Spleen (tissue), 7 donors: ENCODE data around the gene FBH1.

Experiments
- CTCF ChIP-seq, 11 experiments: fragments of 200-600 bp in 7 of 11; fragments of 450-650 bp in 4 of 11; sonication (generic) in 4 of 11; IDR thresholded peaks in 8 of 11; conservative IDR thresholded peaks in 3 of 11; 1 replicate in 7 of 11; 2 replicates in 4 of 11; pipeline versions ENCODE4 v1.4.0 to v1.8.0; 2016 to 2021; ENCODE audit warnings: antibody characterized with exemption in 11 of 11, inconsistent platforms in 4 of 11, mild to moderate bottlenecking in 1 of 11
- POLR2AphosphoS5 ChIP-seq, 3 donors: sonication (generic); formaldehyde crosslinking; IDR thresholded peaks; one replicate each; pipeline ENCODE4 v1.5.1; 2017; ENCODE audit warnings: antibody characterized with exemption in 3 of 3
- donor health status: DM: no; HTN: no; CAD: no; lungs with moderate emphysema.
- donor health status: DM: no; HTN: no; CAD: no.
- donor health status: DM: no; HTN: no; CAD: no.

DNA sequence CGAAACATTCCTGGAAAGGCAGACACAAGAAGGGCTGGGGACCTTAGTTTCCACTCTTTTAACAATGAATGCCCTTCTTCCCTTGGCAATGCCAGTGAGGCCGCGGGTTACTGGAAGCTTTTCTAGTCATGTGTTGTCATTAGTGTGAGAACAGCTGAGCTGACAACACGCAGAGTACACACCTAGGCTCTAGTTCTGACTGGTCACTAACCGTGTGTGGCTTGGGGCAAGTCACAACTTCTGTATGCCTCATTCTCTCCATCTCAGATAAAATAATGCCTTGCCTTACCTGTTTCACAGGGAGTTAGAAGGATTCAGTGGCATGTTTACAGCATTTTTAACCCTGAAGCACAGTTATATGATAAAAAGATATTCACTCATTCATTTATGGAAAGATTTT lies 31.7 kb downstream of the FBH1 start:
- TF ChIP-seq CTCF (IDR thresholded peaks at IDR 0.05 in 8 of 11, conservative IDR thresholded peaks at IDR 0.05 in 3 of 11): no peak
- TF ChIP-seq POLR2AphosphoS5 (IDR thresholded peaks at IDR 0.05): no peak
